ENCODE results near the gene SLC29A2.
A peak's percentile ranks its signal among the peaks of the same experiment; 100 is the strongest.

Gene SLC29A2, protein sequence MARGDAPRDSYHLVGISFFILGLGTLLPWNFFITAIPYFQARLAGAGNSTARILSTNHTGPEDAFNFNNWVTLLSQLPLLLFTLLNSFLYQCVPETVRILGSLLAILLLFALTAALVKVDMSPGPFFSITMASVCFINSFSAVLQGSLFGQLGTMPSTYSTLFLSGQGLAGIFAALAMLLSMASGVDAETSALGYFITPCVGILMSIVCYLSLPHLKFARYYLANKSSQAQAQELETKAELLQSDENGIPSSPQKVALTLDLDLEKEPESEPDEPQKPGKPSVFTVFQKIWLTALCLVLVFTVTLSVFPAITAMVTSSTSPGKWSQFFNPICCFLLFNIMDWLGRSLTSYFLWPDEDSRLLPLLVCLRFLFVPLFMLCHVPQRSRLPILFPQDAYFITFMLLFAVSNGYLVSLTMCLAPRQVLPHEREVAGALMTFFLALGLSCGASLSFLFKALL

DNA sequence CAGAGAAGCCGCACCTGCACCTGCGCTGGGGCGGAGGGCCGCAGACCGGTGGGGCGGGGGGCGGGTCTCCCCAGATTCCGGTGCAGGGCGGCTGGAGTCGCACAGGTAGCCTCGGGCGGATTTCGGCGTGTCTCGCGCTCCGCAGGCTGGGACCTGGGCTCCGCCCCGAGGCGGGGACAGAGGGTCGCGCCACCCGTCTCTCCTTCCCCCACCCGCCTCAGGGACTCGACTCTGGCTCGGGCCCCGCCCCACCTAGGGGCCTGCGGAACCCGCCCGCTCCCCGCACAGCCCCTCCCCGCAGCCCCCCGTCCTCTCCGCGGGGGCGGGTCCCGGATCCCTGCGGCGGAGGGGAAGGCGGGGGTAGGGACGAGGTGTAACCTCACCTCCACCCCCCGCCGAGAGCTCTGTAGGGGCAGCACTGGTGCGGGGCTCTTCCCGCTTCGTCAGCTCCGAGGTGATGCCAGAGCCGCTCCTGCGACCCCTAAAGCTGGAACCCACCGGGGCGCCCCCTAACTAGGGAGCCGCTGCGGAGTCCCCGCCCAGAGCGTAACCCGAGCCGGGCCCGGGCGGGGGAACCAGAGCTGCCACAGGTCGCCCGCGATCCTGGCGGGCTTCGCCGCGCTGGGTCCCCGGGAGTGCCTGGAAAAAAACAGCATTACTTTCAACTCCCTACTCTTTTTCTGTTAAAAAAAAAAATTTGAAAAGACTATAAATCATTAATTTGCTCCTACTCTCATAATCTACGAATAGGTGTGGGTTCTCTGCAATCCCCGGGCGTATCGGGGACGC, at the start of gene SLC29A2:
Gene SLC29A2, minus strand, starts transcription at position 134 of the 789 bp plus-strand sequence. CDS start 169 bp downstream, outside the sequence.
- peak within 1 kb of the TSS; percentile 55 to 75 for H3K4me3 ChIP-seq
- intact Hi-C loops (cut with DNase I; ENCODE audit: low total_unique reads), result no loop called here
- H3K27me3 ChIP-seq, result peaks cover 2 to 18% of the 10 kb centered on the region in 2 donors
- TF ChIP-seq, protein P1, sequence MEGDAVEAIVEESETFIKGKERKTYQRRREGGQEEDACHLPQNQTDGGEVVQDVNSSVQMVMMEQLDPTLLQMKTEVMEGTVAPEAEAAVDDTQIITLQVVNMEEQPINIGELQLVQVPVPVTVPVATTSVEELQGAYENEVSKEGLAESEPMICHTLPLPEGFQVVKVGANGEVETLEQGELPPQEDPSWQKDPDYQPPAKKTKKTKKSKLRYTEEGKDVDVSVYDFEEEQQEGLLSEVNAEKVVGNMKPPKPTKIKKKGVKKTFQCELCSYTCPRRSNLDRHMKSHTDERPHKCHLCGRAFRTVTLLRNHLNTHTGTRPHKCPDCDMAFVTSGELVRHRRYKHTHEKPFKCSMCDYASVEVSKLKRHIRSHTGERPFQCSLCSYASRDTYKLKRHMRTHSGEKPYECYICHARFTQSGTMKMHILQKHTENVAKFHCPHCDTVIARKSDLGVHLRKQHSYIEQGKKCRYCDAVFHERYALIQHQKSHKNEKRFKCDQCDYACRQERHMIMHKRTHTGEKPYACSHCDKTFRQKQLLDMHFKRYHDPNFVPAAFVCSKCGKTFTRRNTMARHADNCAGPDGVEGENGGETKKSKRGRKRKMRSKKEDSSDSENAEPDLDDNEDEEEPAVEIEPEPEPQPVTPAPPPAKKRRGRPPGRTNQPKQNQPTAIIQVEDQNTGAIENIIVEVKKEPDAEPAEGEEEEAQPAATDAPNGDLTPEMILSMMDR (IDR thresholded peaks at IDR 0.05), result no peak
- H3K4me1 ChIP-seq, result peaks cover 3 to 32% (median 20%) of the 10 kb centered on the region in 4 donors
- DNase-seq, result peak in 1 of 2 donors; percentile 69
- H3K36me3 ChIP-seq, result no peaks in the 10 kb centered on the region
- H3K9me3 ChIP-seq, result no peaks in the 10 kb centered on the region
- H3K27ac ChIP-seq, result peak within 1 kb of the TSS; percentile 35 to 55

DNA sequence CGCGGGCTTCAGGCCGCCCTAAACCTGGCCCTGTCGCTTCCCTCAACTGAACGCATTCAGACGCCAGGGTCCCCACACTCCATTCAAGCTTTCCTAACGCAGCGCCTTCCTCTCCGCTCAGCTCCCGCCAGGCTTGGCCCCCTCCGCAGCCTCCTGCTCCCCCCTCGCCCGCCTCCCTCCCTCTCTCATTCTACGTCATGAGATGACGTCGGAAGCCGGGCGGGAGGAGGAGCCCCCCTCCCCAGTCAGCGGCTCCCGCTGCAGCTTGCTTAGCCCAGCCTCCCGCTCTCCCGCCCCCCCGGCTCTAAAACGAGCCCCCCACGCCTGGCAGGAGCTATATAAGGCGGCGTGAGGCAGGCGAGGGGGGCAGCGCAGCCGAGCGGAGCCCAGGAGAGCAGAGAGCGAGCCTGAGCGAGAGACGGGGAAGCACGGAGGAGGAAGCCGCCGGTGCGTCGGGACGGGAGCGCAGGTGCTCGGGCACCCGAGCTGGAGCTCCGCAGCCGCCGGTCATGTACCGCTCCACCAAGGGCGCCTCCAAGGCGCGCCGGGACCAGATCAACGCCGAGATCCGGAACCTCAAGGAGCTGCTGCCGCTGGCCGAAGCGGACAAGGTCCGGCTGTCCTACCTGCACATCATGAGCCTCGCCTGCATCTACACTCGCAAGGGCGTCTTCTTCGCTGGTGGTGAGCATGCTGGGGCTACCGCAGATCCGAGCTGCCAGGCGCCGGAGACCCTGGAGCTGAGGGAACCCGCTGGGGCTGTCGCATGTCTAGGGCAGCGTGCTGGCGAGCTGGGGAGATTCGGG, 49.3 kb upstream of the SLC29A2 start, which contains the start of gene NPAS4:
Gene NPAS4, plus strand, starts transcription at position 365 of the 806 bp plus-strand sequence. Its CDS starts 145 bp downstream, at position 510.
- TF ChIP-seq, protein P1 (IDR thresholded peaks at IDR 0.05), result no peak
- H3K9me3 ChIP-seq, result no peaks in the 10 kb centered on the region
- peaks cover 0 to 50% (median 39%) of the 10 kb centered on the region in 4 donors for H3K4me1 ChIP-seq
- no peak within 1 kb of the TSS for H3K4me3 ChIP-seq
- peaks cover 0 to 3% of the 10 kb centered on the region in 2 donors for H3K27me3 ChIP-seq
- H3K27ac ChIP-seq, result no peak within 1 kb of the TSS
- peaks cover 21 to 36% (median 27%) of the 10 kb centered on the region in 3 donors for H3K36me3 ChIP-seq
- intact Hi-C loops (cut with DNase I; ENCODE audit: low total_unique reads), result loop anchor here (10.0 kb wide), 1 partner anchor 254 kb away; the partner anchor contains the start of gene RBM4B
- no peak for DNase-seq

DNA sequence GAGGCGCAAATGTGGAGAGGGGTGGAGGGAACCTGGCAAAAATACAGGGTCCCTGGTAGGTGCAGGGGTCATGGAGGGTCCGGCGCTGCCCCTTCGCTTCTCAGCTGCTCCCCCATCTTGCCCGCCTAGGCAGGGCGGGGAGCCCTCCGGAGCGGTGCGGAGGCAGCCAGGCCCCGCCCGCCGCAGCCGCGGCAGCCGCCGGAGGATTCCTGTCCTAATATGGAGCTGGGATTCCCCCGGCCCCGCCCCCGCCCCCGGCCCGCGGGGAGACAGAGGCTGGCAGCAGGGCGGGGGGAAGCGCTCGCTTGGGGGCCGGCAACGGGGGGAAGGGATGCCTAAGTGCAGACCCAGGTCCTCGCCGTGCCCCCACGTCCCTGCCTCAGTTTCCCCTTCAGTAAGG, 48.3 kb upstream of the SLC29A2 start:
- no peak overlapping the region for H3K27ac ChIP-seq
- intact Hi-C loops (cut with DNase I; ENCODE audit: low total_unique reads), result loop anchor here (10.0 kb wide), 1 partner anchor 255 kb away; the partner anchor contains the start of gene RBM4B

DNA sequence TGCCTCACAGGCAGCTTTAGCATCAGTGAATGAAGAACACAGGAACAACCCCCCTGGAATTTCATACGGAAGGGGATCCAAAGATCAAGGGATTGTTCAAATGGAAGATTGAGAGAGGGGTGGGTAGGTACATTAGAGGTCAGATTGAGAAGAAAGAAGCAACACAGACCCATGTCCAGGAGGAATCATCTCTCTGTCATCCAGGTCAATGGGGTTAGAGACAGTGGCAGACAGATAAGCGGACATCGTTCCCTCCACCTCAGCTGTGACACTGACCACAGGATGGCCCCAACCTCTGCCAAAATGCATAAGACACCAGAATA, 47.4 kb upstream of the SLC29A2 start:
- Histone ChIP-seq H3K4me3 (no peak overlapping the region), H3K27ac (no peak overlapping the region), H3K27me3 (peaks cover 0 to 3% of the 10 kb centered on the region in 2 donors), H3K9me3 (no peaks in the 10 kb centered on the region), H3K4me1 (peaks cover 0 to 58% (median 40%) of the 10 kb centered on the region in 4 donors), H3K36me3 (peaks cover 12 to 18% (median 16%) of the 10 kb centered on the region in 3 donors)
- TF ChIP-seq, protein P1 (IDR thresholded peaks at IDR 0.05), result no peak
- no peak for DNase-seq
- intact Hi-C loops (cut with DNase I; ENCODE audit: low total_unique reads), result no loop called here

More for the DNA sequence above, 48.3 kb upstream of the SLC29A2 start:
- Histone ChIP-seq H3K36me3 (peaks cover 20 to 26% (median 25%) of the 10 kb centered on the region in 3 donors), H3K27me3 (peaks cover 0 to 3% of the 10 kb centered on the region in 2 donors), H3K4me1 (peaks cover 0 to 53% (median 39%) of the 10 kb centered on the region in 4 donors), H3K9me3 (no peaks in the 10 kb centered on the region), H3K4me3 (no peak overlapping the region)
- no peak for DNase-seq
- TF ChIP-seq, protein P1 (IDR thresholded peaks at IDR 0.05), result no peak

Data from tibial artery (tissue), 4 donors.